OCI-LY7 (cell line): ENCODE measurements around the gene ATG9B.

Source experiments
- CTCF ChIP-seq: fragments of 200-600 bp; sonication (generic); conservative IDR thresholded peaks from 2 replicates; pipeline ENCODE4 v1.5.1; 2014; ENCODE audit warnings: mild to moderate bottlenecking, antibody characterized with exemption, low read length, moderate library complexity, mixed read lengths
- EZH2phosphoT487 ChIP-seq: fragments of 200-600 bp; sonication (generic); IDR thresholded peaks from 2 replicates; pipeline ENCODE4 v1.6.1; 2018; ENCODE audit warnings: low read depth, borderline replicate concordance, mild to moderate bottlenecking, mixed run types, antibody characterized with exemption, low read length, moderate library complexity, mixed read lengths

GRCh38 chr7:151069841-151070573, 45.7 kb upstream of the ATG9B start:
- no peak for TF ChIP-seq CTCF
- TF ChIP-seq EZH2phosphoT487, result no peak
